GM19324 (cell line): ENCODE results near the gene CORO6.

Experiments
- ATAC-seq: cut with Tn5 transposase; IDR thresholded peaks from one replicate; pipeline ENCODE4 v1.9.1; 2021; ENCODE audit warnings: mild to moderate bottlenecking, moderate library complexity; ENCODE audit not compliant: unreplicated experiment, low FRiP score

CORO6 gene

DNA sequence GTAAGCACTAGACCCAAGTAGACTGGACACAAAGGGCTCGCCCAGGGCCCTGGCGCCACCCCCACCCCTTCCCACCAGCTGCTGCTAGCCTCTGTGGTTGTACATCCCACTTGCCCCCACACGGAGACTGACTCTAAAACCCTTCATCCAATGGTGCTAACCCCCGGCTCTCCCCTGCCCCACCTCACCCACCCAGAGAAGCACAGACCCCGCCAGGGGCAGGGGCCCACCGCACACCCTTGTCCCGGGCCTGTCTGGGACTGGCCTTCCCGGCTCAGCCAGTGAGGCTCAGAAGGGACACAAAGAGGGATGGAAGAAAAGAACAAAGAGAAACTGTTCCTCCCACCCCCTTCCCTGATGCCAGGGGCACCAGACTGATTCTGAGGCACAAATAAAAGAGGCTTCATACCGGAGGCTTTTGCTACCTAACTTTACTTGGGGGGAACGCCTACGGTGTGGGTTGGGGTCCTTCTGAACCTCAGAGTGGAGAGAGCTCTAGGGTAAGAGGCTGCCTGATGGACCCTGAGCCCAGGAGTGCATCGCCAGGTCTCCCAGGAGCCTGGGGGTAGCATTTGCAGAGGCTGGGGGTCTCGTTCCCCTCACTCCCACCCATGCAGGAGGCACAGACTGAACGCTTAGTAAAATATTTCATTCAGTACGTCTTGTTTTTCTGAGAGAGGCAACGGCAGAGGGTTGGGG is 8.2 kb downstream of the CORO6 start:
- no peak for ATAC-seq

DNA sequence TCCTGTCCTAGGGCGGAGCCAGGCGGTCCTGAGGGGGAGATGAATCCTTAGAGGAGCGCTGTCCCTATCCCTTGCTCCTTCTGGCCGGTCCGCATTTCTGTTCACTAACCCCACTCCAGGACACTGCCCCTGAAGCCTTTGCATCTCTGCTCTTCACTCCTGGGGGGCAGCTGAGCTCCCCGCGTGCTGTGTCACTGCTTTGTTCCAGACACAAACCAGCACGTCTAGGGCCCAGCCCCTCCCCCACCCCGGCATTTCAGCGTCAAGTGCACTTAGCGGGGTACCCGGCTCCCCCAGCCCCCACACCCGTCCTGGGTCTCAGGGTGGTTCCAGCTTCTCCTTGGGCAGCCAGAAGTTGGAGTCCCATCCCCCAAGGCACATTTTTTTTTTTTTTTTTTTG is 8.9 kb downstream of the CORO6 start:
- no peak for ATAC-seq

DNA sequence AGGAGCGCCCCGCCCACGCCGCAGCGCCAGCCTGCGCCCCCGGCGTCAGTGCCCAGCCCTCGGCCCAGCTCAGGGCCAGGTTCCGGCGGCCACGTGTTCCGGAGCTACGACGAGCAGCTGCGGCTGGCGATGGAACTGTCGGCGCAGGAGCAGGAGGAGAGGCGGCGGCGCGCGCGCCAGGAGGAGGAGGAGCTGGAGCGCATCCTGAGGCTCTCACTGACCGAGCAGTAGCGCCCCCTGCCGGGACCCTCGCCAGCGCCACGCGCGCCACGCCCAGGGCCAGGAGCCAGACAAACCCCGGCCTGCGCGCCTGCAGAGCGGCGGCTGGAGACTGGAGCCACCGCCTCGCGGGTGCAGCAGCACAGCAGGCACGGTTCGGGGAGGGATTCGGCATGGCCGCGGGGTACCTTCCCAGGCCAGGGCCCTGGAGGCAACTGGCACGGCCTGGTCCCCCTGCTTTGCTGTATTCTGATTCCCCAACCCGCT is 9.3 kb downstream of the CORO6 start:
- ATAC-seq: no peak

DNA sequence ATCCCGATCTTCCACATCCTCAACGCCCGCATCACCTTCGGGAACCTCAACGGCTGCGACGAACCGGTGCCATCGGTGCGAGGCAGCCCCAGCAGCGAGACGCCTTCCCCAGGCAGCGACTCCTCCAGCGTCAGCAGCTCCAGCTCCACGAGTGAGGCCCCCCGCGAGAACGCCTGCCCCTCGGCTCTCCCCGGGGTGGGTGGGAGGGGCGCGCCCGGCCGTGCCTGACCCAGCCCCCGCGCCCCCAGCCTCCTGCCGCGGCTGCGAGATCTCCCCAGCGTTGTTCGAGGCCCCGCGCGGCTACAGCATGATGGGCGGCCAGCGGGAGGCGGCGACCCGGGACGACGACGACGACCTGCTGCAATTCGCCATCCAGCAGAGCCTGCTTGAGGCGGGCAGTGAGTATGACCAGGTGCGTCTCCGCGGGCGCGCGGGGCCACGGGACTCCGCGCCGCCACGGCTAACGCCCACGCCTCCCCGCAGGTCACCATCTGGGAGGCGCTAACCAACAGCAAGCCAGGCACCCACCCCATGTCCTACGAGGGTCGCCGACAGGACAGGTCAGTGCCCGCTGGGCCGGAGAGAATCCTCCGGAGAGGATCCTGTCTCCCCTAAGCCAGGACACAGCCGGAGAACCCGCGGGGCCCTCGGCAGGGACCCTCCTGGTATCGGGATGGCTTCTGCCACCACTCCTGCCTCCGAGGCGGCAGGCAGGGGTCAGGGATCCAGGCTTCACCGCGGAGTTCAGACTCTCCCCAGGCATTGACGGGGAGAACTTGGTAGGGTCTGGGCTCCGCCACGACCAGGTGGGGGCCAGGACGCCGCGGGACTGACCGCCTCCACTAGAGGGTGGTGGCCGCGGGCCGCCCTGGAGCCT is 10.1 kb downstream of the CORO6 start:
- ATAC-seq: no peak

- ATAC-seq: no peak
These were observed 10.7 kb downstream of the CORO6 start for GRCh38 chr17:29612094-29612403.

DNA sequence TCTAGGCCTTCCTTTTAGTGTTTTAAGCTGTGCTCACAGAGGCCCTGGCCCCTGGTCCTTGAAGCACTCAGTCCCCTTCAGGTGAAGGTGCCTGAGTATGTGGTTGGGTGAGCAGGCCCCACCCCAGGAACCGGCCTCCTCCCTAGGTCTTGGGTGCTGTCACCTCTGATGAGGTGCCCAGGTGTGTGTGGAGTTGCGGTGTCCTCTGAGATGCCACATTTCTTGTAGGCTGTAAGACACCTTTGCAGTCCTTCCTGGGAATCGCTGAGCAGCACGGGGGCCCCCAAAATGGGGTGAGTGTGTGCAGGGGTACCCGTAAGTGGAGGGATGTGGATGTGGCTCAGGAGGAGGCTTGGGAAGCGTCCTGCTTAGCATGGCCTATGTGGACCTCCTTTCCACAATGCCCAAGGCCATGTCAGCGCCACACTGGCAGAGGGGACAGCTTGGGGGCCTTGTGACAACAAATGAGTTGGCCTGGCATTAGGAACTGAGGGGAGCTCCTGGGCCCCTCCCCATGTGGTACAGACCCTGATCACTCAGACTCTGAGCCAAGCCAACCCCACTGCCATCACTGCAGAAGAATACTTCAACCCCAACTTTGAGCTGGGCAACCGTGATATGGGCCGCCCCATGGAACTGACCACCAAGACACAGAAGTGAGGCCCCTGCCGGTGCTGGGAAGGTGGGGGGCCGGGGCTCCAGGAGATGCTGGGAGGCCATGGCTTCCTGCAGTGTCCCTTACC is 11.2 kb downstream of the CORO6 start:
- ATAC-seq: no peak

DNA sequence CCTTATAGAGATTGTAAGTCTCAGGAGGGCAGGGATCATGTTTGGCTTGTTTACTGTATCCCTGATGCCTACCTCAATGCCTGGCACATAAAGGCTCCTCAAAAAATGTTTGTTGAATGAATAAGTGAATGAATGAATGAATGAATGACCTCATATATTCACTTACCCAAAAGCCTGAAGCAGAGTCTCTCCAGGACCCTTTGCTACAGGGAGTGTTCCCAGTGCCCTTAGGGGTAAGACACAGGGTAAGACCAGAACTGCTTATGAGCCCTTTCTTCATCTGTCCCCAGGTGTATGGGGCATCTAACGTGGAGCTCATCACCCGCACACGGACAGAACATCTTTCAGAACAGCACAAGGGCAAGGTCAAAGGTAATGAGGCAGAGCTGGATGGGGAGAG is 12.3 kb downstream of the CORO6 start:
- ATAC-seq: no peak

GRCh38 chr17:29608986-29609385 is 13.7 kb downstream of the CORO6 start:
- ATAC-seq: no peak

DNA sequence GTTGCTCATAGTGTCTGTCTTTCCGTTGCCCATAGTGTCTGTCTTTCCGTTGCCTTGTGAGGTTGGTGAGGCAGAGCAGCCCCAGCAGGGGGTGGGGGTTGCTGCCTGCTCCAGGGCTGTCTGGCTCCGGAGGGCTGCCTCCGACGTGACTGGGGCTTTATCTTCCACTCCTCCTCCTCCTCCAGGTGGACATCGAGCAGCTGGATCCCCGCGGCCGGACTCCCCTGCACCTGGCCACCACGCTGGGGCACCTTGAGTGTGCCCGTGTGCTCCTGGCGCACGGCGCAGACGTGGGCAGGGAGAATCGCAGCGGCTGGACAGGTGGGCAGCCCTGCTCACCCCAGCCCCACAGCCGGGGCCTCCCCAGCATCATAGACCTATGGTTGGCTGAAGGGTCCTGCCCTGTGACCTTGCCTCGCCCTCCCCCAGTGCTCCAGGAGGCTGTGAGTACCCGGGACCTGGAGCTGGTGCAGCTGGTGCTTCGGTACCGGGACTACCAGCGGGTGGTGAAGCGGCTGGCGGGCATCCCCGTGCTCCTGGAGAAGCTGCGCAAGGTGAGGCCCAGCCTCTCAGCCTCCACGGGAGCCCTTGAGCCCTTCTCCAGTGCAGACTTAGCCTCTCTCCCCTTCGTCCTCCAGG is 15.0 kb downstream of the CORO6 start:
- no peak for ATAC-seq

DNA sequence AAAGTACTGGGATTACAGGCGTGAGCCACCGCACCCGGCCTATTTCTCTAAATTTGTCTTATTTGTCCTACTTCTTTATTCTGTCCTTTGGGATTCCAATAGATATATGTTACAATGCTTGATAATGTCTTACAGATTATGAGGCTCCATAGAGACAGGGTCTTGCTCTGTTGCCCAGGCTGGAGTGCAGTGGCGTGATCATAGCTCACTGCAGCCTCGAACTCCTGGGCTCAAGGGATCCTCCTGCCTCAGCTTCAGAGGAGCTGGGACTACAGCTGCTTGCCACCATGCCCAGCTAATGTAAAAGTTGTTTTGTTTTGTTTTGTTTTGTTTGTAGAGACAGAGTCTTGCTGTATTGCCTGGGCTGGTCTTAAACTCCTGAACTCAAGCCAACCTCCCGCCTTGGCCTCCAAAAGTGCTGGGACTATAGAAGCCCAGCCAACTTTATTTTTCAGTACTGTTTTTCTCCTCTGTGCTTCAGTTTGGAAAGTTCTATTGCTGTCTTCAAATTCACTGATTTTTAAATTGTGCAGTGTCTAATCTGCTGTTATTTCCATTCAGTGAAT is 19.5 kb downstream of the CORO6 start:
- ATAC-seq: no peak

DNA sequence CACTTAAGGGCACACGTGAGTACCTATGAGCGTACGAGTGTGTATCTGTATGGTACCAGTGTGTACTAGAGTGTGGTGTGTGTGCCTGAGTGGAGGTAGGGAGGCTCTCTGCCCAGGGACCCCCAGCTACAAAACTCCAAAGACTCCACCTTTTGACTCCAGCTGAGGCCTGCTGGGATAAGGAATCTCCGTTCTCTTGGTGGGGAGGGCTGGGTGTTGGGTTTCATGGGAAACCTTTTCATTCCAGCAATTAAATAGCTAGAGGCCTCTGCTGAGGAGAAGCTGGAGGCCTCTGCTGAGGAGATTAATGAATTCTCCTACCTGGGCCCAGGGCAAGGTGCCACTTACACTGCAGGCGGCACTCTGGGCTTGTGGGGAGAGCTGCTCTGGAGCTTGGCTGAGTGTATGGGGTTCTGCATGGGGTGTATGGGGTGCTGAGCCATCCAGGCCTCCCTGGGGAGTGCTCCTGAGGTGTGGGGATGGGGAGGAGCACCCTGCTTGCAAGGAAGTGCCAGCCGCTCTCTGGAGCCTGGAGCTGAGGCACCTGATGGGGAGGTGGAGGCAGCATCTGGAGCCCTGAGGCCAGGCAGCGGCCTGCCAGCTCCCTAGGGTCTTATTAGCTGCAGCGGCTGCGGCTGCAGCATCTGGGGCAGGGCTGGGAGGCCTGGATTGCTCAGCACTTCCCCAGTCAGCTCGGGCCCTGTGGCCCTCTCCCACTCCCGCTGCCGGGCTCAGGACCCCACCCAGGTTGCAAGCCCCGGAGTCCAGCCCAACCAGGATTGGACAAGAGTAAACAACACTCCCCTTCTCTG is 25.1 kb downstream of the CORO6 start:
- ATAC-seq: no peak

- ATAC-seq: no peak
These were observed 25.9 kb downstream of the CORO6 start for GRCh38 chr17:29596811-29597210.

- no peak for ATAC-seq
These were observed 26.6 kb downstream of the CORO6 start for GRCh38 chr17:29595943-29596774.

- no peak for ATAC-seq
These were observed 27.4 kb downstream of the CORO6 start for GRCh38 chr17:29595107-29595942.

- no peak for ATAC-seq
These were observed 28.1 kb downstream of the CORO6 start for GRCh38 chr17:29594519-29595090.

- ATAC-seq: no peak
These were observed 28.9 kb downstream of the CORO6 start for GRCh38 chr17:29593591-29594518.
